ENCODE results near the gene TRPC4. TPM values are rescaled to one million over a fixed set of nuclear protein-coding genes. Genes with fewer than 3 reads are reported as not detected.

Gene TRPC4
- total and polyA plus RNA-seq, 12 donors = 0.24 to 22.5 (median 0.78) TPM

DNA sequence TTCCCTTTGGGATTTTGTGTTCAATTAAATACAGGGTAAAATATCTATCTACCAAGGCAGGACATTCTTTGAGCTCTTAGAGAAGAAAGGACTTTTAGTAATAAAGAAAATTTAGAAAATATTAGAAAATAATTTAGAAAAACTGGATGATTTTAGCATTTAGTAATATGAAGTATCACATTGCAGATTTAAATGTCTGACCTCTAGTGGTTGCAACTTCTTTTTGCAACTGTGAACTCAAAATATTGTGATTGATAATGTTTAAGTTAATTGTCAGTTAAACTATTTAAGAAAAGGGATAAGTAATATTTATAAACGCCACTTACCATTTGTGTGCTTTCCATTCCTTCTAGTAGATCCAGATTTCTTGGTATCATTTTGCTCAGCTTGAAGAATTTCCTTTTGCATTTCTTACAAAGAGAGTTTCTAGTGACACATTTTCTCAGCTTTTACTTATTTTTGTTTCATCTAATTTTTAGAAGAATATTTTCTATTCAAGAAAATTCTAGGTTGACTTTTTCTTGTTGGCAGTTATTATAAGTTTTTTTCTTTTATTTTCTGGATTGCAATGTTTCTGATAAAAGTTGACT, 260.7 kb downstream of the TRPC4 start:
- Histone ChIP-seq H3K27ac (no peak overlapping the region), H3K4me3 (no peak overlapping the region), H3K36me3 (replicated peaks in 1 of 2) (no peaks in the 10 kb centered on the region), H3K27me3 (no peaks in the 10 kb centered on the region), H3K4me1 (replicated peaks in 1 of 2) (no peaks in the 10 kb centered on the region), H3K9me3 (replicated peaks in 1 of 3) (no peaks in the 10 kb centered on the region)
- intact Hi-C loops (cut with DNase I) = loop anchor here (5.0 to 10.0 kb wide), 3 partner anchors 504 to 544 kb away; partner anchors contain the start of gene CSNK1A1L (in 1 of the 2)
- TF ChIP-seq, protein P1, sequence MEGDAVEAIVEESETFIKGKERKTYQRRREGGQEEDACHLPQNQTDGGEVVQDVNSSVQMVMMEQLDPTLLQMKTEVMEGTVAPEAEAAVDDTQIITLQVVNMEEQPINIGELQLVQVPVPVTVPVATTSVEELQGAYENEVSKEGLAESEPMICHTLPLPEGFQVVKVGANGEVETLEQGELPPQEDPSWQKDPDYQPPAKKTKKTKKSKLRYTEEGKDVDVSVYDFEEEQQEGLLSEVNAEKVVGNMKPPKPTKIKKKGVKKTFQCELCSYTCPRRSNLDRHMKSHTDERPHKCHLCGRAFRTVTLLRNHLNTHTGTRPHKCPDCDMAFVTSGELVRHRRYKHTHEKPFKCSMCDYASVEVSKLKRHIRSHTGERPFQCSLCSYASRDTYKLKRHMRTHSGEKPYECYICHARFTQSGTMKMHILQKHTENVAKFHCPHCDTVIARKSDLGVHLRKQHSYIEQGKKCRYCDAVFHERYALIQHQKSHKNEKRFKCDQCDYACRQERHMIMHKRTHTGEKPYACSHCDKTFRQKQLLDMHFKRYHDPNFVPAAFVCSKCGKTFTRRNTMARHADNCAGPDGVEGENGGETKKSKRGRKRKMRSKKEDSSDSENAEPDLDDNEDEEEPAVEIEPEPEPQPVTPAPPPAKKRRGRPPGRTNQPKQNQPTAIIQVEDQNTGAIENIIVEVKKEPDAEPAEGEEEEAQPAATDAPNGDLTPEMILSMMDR (IDR thresholded peaks at IDR 0.05) = peak in 4 of 6 experiments; percentile 8 to 38 (median 14)
- no peak for TF ChIP-seq POLR2A (IDR thresholded peaks at IDR 0.05)
- no peak for DNase-seq
- 45 to 57% (median 50%) methylated on average over 1 of the region's 1 CpG for WGBS, 4 donors

DNA sequence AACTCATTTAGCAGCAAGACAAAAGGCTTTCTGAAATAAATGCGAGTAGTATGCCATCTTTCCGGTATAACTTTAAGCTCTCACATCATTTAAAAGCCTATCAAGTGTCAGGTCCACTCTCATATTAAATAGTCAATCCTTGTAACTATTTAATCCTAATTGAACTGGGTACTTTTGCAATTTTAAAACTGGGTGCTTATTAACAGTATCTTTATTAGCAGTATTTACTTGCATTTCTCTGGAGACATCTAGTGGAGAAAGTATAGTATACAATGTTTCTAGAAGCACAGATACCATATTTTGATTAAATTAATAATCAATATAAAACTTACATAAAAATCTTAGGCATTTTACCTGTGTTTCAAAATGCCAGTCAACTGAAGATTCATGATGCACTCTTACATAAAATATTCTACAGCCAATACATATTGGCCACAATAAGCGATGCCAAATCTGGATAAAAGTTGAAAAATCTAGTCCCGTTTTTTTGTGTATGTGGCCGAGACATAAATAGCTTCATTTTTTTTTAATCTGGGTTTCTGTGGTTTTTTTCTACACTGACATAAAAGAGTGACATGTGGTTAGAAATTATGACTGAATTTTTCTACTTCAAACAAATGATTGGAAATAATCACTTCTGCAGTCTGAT, 266.7 kb downstream of the TRPC4 start:
- Histone ChIP-seq H3K27ac (no peak overlapping the region), H3K36me3 (replicated peaks in 1 of 2) (no peaks in the 10 kb centered on the region), H3K4me1 (replicated peaks in 1 of 2) (no peaks in the 10 kb centered on the region), H3K4me3 (no peak overlapping the region), H3K27me3 (no peaks in the 10 kb centered on the region), H3K9me3 (replicated peaks in 1 of 3) (no peaks in the 10 kb centered on the region)
- no peak for DNase-seq
- 63 to 69% (median 68%) methylated on average over 5 of the region's 5 CpGs for WGBS, 4 donors
- intact Hi-C loops (cut with DNase I) = loop anchor here (10.0 kb wide), 2 partner anchors 498 to 538 kb away; partner anchors contain the start of gene CSNK1A1L (in 1 of the 2)
- TF ChIP-seq, protein P1 (IDR thresholded peaks at IDR 0.05) = peak in 5 of 6 experiments; percentile 13 to 58 (median 31)
- no peak for TF ChIP-seq POLR2A (IDR thresholded peaks at IDR 0.05)

DNA sequence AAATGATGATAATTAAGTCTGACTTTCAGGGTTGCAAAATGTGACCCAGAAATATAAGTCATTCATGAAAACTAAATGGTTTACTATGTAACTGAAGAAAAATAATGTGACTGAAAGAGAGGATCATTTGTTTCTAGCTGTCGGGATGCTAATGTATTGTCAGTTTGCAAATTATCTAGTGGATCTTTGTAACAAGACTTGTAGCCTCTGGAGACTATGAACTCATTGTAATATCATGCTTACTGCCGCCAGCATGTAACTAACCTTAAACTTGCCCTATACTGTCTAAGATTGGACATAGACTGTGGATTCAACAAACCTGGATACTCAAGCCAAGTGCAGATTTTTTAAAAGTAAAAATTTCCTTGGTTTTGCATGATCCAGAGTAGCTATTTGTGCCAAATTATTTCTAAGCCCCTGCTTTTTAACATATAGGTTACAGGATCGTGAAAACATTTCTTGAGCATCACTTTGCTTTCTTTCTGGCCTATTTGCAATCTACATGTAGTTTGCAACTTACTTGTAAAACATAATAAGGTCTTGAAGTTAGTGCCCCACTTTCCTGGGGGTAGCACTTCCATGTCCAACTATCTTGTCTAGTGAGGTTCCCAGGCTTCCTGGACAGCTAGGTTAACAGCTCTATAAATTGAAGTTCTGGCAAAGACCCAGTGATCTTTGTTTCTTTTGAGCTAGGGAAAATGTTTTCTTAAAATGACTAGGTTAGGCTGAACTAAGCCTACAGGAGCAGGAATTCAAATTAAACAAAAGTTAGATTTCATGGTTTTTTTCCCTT, 267.7 kb downstream of the TRPC4 start:
- TF ChIP-seq, protein P1 (IDR thresholded peaks at IDR 0.05) = no peak
- no peak for TF ChIP-seq POLR2A (IDR thresholded peaks at IDR 0.05)
- no peaks in the 10 kb centered on the region for H3K36me3 ChIP-seq (replicated peaks in 1 of 2)
- no peaks in the 10 kb centered on the region for H3K9me3 ChIP-seq (replicated peaks in 1 of 3)
- no peak overlapping the region for H3K27ac ChIP-seq
- no peak overlapping the region for H3K4me3 ChIP-seq
- intact Hi-C loops (cut with DNase I) = loop anchor here (10.0 kb wide), 2 partner anchors 497 to 537 kb away; partner anchors contain the start of gene CSNK1A1L (in 1 of the 2)
- DNase-seq = no peak
- no peaks in the 10 kb centered on the region for H3K27me3 ChIP-seq
- WGBS, 4 donors = 45 to 56% (median 53%) methylated on average over 3 of the region's 3 CpGs
- H3K4me1 ChIP-seq (replicated peaks in 1 of 2) = no peaks in the 10 kb centered on the region

DNA sequence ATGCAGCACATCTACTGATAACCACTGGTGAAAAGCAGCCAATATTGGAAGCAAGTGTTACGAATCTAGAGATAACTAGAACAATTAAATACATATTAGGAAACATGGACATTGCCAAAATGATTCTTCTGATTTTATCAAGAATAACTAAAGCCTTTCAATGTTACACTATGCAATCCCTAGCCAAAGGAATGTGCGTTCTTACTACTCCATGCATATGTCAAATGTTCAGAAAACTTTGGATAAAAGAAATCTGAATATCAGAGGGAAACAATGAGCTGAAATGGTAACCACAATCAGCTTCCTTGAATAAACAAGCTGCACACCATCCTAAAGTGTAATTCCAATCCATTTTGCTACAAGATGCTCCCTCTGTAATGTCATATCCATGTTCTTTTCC, 270.1 kb downstream of the TRPC4 start:
- intact Hi-C loops (cut with DNase I) = no loop called here
- H3K27ac ChIP-seq = no peak overlapping the region
- DNase-seq = no peak
- no peak overlapping the region for H3K4me3 ChIP-seq
- no peaks in the 10 kb centered on the region for H3K9me3 ChIP-seq (replicated peaks in 1 of 3)
- H3K36me3 ChIP-seq (replicated peaks in 1 of 2) = no peaks in the 10 kb centered on the region
- H3K4me1 ChIP-seq (replicated peaks in 1 of 2) = no peaks in the 10 kb centered on the region
- 52 to 61% (median 57%) methylated on average over 2 of the region's 2 CpGs for WGBS, 4 donors
- TF ChIP-seq, protein P1 (IDR thresholded peaks at IDR 0.05) = no peak
- TF ChIP-seq POLR2A (IDR thresholded peaks at IDR 0.05) = no peak
- no peaks in the 10 kb centered on the region for H3K27me3 ChIP-seq

Data from adrenal gland (tissue), 12 donors.